ENCODE results near the gene SAMD14. TPM values are rescaled to one million over a fixed set of nuclear protein-coding genes. Genes with fewer than 3 reads are reported as not detected.

The SAMD14 gene
- total RNA-seq, 1 donor from 2014 or later = 21.5 TPM

DNA sequence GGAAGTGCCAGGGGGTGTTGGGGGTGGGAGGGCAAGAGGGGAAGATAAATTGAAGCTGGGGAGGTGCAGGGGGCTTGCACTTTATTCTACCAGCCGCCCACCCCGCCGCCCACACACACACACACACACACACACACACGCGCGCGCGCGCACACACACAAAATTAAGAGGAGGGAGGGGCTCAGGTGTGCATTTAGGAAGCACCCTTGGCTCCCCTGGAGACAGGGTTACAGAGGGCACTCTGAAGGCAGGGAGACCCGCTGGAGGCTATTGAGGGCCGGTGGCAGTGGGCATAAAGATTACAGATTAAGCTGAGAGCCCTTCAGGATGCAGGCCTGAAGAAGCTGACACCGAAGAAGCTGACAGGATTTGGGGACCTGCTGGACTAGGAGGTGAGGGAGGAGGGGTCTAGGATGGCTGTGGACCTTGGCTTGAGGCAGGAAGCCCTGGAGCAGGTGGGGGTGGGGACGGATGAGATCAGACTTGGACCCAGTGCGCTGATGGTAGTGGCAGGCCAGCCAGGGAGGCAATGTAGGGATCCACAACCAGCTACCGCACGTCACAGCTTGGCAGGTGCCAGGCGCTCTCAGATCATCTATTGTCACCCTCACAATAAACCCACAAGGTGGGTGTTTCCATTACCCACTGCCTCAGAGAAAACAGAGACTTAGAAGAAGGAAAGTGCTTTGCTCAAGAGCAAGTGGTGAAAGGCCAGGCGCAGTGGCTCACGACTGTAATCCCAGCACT, 772 bp upstream of the SAMD14 start:
- DNase-seq (no peak), ATAC-seq (no peak)
- intact Hi-C loops (cut with DNase I) = no loop called here
- H3K4me1 ChIP-seq = peaks cover 18% of the 10 kb centered on the region
- TF ChIP-seq, protein P1, sequence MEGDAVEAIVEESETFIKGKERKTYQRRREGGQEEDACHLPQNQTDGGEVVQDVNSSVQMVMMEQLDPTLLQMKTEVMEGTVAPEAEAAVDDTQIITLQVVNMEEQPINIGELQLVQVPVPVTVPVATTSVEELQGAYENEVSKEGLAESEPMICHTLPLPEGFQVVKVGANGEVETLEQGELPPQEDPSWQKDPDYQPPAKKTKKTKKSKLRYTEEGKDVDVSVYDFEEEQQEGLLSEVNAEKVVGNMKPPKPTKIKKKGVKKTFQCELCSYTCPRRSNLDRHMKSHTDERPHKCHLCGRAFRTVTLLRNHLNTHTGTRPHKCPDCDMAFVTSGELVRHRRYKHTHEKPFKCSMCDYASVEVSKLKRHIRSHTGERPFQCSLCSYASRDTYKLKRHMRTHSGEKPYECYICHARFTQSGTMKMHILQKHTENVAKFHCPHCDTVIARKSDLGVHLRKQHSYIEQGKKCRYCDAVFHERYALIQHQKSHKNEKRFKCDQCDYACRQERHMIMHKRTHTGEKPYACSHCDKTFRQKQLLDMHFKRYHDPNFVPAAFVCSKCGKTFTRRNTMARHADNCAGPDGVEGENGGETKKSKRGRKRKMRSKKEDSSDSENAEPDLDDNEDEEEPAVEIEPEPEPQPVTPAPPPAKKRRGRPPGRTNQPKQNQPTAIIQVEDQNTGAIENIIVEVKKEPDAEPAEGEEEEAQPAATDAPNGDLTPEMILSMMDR (IDR thresholded peaks at IDR 0.05) = no peak
- H3K4me3 ChIP-seq = no peak overlapping the region
- H3K36me3 ChIP-seq = peaks cover 14% of the 10 kb centered on the region
- no peaks in the 10 kb centered on the region for H3K9me3 ChIP-seq
- peaks cover 5% of the 10 kb centered on the region for H3K27me3 ChIP-seq
- H3K27ac ChIP-seq = no peak overlapping the region

DNA sequence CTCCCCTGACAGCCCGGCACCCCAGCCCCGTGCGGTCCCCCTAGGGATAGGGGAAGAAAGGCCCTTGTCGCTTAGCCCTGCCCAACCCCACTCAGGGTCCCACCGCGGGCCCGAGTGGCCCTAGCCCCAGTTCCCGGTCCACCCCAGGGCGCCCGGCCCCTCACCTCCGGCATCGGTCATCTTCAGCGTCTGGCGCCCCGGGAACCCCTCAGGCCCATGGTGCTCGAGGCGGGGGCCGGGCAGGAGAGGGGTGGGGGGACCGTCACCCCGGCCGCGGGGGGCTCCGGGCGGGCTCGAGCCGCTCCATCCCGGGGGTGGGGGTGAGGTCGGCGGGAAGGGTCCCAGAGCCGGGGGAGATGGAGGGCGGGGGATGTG, 620 bp downstream of the SAMD14 start:
- TF ChIP-seq, protein P1 (IDR thresholded peaks at IDR 0.05) = no peak

DNA sequence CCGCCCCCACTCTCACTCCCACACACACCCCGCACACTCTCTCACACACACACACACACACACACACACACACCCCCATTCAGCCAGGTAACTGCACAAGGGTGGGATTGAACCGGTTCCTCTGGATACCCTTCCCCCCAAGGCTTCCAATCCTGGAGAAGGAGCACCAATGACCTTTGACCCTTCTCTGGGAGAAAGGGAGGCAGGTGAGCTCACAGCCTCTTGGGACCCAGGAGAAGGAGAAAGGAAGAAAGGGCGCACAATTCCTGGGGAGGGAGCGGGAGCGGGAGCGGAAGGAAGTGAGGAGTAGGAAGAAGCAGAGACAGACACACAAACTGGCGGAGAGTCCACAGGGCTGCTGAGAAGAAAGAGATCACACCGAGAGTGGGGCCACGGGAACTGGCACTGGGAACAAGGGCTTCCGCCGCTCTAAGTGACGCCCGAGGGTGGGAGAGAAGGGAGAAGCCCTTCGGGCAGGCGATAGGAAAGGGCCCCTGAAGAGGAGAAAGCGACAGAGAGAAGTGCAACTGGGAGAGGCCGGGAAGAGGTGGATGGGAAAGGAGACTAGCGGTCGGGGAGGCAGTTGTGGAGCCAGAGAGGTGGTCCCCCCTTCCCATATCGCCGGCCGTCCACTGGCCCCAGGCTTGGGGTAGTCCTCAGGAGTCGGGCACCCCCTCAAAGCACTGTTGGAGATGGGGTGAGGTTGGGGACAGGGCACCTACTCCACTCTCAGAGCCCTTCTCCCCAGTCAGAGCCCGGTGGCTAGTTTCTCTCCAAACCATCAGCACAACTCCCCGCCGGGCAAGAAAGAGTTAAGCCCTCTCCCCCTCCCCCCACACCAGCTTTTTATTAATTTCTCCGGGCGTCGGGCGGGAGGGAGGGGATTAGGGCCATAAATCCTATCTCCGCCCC, 1.3 kb downstream of the SAMD14 start:
- peaks cover 5% of the 10 kb centered on the region for H3K27me3 ChIP-seq
- no peaks in the 10 kb centered on the region for H3K36me3 ChIP-seq
- intact Hi-C loops (cut with DNase I) = no loop called here
- DNase-seq (peak; percentile 58), ATAC-seq (peak; percentile 12)
- TF ChIP-seq, protein P1 (IDR thresholded peaks at IDR 0.05) = no peak
- peak overlapping the region; percentile 36 for H3K27ac ChIP-seq
- peak overlapping the region; percentile 37 for H3K4me3 ChIP-seq
- H3K4me1 ChIP-seq = peaks cover 22% of the 10 kb centered on the region
- no peaks in the 10 kb centered on the region for H3K9me3 ChIP-seq

More for the DNA sequence above, 620 bp downstream of the SAMD14 start:
- peak overlapping the region; percentile 36 for H3K27ac ChIP-seq
- intact Hi-C loops (cut with DNase I) = no loop called here
- H3K4me1 ChIP-seq = peaks cover 18% of the 10 kb centered on the region
- H3K36me3 ChIP-seq = peaks cover under 1% of the 10 kb centered on the region
- peak overlapping the region; percentile 37 for H3K4me3 ChIP-seq
- peak; percentile 1 for ATAC-seq
- peak; percentile 68 for DNase-seq
- no peaks in the 10 kb centered on the region for H3K9me3 ChIP-seq
- peaks cover 5% of the 10 kb centered on the region for H3K27me3 ChIP-seq

DNA sequence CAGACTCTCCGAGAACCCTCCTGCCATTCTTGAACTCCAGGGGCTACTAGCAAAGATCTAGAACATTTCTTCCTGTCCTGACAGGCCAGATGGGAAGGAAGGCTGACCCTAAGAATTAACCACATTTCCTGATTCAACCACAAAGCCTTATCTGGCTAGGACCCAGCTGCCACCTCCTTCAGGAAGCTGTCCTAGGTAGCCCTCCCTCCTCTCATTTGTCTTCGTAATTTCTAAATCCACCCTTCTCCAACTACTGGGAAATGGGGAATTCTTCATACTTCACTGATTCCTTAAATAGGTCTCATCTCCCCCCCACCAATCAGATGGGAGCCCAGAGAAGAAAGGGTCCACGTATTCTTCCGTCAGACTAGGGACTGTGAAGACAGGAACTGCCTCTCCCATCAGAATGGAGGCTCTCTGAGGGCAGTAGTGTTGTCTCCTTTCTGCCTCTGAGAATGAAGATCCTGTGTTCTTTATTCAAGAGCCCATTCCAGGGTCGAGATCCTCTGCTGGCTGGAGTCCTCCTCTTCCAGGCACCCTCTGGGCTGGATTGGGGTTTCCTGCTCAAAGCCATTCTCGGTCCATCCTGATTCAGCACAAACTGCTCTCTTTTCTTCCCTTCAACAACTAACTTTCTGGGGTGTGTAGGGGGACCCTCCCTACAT, 2.1 kb downstream of the SAMD14 start:
- H3K9me3 ChIP-seq = no peaks in the 10 kb centered on the region
- no peaks in the 10 kb centered on the region for H3K36me3 ChIP-seq
- peaks cover 5% of the 10 kb centered on the region for H3K27me3 ChIP-seq
- no peak overlapping the region for H3K4me3 ChIP-seq
- intact Hi-C loops (cut with DNase I) = no loop called here
- no peak for DNase-seq
- no peak overlapping the region for H3K27ac ChIP-seq
- TF ChIP-seq, protein P1 (IDR thresholded peaks at IDR 0.05) = no peak
- peaks cover 28% of the 10 kb centered on the region for H3K4me1 ChIP-seq
- ATAC-seq = no peak

DNA sequence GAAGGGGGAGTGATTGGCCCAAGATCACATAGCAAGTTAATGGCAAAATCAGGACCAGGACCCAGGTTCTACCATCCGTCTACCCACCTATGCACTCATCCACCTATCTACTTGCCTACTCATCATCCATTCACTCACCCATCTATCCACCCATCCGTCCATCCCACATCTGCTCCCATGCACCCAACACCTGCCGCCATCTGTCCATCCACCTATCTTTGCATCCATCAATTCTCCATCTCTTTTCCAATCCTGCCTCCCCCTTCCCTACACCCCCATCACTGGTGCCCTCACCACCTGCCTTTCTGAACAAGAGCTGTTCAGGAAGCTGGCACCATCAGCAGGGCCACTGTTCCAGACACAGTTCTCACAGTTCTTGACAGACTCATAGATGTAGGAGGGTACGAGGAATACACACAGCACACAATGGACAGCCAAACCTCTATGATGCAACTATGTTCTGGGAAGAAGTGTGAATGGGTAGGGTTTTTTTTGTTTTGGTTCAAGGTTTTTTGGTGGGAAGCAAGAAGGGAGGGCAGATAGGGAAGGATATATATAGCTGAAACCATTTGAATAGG, 4.5 kb downstream of the SAMD14 start:
- DNase-seq (no peak), ATAC-seq (no peak)
- Histone ChIP-seq H3K27ac (no peak overlapping the region), H3K4me3 (no peak overlapping the region), H3K27me3 (peaks cover 5% of the 10 kb centered on the region), H3K9me3 (no peaks in the 10 kb centered on the region), H3K36me3 (no peaks in the 10 kb centered on the region), H3K4me1 (peaks cover 28% of the 10 kb centered on the region)
- intact Hi-C loops (cut with DNase I) = no loop called here
- TF ChIP-seq, protein P1 (IDR thresholded peaks at IDR 0.05) = no peak
